HG03060 (cell line): Measurements from ENCODE around the gene RGSL1.
"Not testable (repeated sequence)": the region's sequence is repeated elsewhere in the genome, so short reads cannot be mapped to it uniquely, and the experiment has no call there.

Experiments
- ATAC-seq: cut with Tn5 transposase; IDR thresholded peaks from one replicate; pipeline ENCODE4 v1.9.1; 2021; ENCODE audit warnings: low read depth, moderate number of reproducible peaks; ENCODE audit not compliant: unreplicated experiment

The RGSL1 gene

DNA sequence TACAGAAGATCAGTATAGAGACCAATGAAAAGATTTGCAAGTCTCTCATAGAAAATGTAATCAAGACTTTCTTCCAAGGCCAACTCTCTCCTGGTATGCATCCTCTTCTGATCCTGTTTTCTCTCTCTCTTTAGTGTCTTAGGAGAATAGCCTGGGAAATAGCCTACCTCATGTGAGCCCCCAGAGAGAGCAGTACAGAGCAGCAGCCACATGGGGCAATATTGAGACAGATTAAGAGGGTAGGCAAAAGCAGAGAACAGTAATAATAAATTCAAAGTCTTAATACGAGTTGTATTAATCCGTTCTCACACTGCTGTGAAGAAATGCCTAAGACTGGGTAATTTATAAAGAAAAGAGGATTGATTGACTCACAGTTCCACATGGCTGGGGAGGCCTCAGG is 77.7 kb downstream of the RGSL1 start:
- no peak for ATAC-seq

DNA sequence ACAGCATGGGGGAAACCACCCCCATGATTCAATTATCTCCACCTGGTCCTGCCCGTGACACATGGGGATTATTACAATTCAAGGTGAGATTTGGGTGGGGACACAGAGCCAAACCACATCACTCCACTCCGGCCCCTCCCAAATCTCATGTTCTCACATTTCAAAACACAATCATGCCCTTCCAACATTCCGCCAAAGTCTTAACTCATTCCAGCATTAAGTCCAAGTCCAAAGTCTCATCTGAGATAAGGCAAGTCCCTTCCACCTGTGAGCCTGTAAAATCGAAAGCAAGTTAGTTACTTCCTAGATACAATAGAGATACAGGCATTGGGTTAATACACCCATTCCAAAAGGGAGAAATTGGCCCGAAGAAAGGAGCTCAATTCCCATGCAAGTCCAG is 78.3 kb downstream of the RGSL1 start:
- not testable (repeated sequence) for ATAC-seq

- ATAC-seq, result no peak
Measured at GRCh38 chr1:182533896-182534295, 84.0 kb downstream of the RGSL1 start.

- no peak for ATAC-seq
Measured at GRCh38 chr1:182549346-182549745, 99.4 kb downstream of the RGSL1 start.

- ATAC-seq, result no peak
Measured at GRCh38 chr1:182549811-182550210, 99.9 kb downstream of the RGSL1 start.

DNA sequence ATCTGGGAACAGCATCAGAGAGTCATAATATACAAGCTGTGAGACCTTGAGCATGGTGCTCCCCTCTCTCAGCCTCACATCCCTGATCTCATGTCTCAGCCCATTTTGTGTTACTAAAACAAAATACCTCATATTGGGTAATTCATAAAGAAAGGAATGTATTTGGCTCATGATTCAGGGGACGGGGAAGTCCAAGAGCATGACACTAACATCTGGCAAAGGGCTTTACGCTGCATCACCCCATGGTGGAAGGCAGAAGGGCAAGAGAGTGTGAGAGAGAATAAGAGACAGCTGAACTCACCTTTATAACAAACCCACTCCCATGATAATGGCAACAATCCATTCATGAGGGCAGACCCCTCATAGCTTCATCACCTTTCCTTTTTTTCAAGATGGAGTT is 102.6 kb downstream of the RGSL1 start:
- no peak for ATAC-seq

- no peak for ATAC-seq
Measured at GRCh38 chr1:182555493-182555892, 105.5 kb downstream of the RGSL1 start.

DNA sequence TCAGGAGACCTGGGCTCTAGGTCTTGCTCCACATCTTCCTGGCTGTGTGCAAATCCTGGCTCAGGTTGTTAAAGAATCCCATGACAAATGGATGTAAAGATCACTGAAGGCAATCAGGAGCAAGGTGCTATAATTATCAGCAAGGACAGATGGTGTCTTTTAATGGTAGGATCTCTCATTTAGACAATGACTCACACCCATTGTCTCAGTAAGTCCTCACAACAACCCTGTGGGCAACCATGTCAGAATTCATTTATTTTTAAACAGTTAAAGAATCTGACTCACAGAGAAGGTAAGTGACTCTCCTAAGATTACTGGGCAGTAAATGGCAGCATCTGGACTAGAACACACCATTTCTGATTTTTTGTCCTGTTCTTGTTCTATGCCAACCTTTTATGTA is 106.3 kb downstream of the RGSL1 start:
- no peak for ATAC-seq

- ATAC-seq, result no peak
Measured at GRCh38 chr1:182560392-182560984, 110.5 kb downstream of the RGSL1 start.

GRCh38 chr1:182561456-182561855 is 111.5 kb downstream of the RGSL1 start:
- no peak for ATAC-seq

DNA sequence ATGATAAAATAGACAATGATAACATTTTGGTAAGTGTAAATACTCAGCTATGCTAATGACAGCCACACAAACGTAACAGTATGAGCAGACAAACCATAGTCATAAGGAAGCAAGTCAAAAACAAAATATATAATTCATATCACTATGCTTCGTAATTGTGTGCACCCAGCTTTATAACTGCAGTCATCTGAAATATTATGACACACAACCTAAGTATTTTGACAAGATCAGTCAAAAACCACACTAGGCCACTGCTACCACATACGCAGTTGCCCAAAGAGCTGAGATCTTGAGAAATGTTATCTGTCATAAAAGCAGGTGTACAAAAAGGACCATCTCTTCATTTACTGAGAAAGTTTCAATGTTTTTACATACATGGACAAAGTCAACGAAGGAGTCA is 113.1 kb downstream of the RGSL1 start:
- no peak for ATAC-seq

- ATAC-seq, result no peak
Measured at GRCh38 chr1:182564406-182565004, 114.6 kb downstream of the RGSL1 start.

GRCh38 chr1:182565537-182565936 is 115.6 kb downstream of the RGSL1 start:
- ATAC-seq, result no peak

- no peak for ATAC-seq
Measured at GRCh38 chr1:182567629-182568028, 117.7 kb downstream of the RGSL1 start.

DNA sequence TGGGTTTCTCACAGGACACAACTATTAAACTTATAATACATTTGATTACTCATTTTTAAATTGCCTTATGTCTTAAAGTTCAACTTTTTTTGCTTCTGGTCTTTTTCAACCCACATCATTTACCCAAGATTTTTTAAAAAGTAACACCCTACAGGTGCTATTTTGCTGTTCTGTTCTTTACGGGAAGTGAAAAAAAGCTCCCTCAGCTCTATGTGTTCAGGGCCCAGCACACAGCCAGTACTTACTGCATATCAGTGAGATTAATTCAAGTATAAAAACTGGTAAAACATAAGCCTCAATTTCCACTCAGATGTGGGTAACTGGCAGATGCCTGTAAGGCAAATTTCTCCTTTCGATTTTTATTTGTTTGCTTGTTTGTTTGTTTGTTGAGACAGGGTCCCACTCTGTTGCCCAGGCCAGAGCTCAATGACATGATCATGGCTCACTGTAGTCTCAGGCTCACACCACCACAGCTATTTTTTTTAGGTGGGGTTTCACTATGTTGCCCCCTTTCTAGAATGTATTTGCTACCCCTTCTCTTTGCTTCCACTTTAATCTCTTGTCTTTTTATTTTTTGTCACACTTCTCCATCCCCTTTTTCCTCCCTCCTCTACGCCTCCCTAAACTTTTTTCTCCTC is 118.8 kb downstream of the RGSL1 start:
- ATAC-seq, result no peak

- no peak for ATAC-seq
Measured at GRCh38 chr1:182569939-182570610, 120.1 kb downstream of the RGSL1 start.

DNA sequence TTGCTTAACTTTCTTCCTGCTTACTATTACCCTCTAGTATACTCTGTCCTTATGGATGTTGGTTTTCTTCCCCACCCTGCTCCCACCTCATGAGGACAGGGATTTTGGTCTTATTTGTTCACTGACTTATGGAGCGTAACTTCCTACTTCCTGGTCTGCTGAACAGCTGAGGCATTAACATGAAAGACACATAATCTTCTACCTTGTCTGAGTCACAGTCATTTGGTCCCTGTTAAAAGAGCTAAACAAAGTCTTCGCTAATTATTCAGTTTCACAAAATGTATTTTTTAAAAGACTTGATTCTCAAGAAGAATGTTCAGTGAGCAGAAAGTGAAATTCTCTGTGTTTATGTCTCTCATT is 120.6 kb downstream of the RGSL1 start:
- ATAC-seq, result no peak

- ATAC-seq, result no peak
Measured at GRCh38 chr1:182574156-182574555, 124.2 kb downstream of the RGSL1 start.

DNA sequence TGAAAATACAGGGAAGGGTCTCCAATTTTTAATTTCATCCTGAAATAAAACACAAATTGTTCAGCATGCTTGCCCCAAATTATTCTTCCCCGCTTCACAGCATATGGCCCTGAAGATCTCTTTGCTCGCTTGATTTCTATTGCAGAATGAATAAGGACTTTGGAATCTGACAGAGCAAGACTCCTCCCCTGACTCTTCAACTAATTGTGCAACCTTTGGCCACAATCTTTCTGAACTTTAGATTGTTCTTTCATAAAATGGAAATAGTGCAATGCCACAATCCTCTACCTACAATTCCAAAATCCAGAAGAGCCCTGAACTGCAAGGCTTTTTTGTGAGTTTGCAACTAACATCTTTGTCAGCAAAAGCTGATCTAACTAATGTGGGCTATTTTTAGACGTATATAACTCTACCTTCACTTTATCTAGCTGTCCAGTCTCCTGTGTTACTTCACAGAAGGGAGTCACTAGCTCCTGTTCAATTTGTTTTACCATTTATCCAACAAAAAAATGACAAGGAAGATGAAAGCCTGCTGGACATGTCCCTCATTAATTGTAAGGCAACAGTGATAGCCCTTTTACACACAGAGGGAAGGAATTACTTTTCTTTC is 125.7 kb downstream of the RGSL1 start:
- no peak for ATAC-seq

GRCh38 chr1:182580736-182581135 is 130.8 kb downstream of the RGSL1 start:
- ATAC-seq, result no peak

DNA sequence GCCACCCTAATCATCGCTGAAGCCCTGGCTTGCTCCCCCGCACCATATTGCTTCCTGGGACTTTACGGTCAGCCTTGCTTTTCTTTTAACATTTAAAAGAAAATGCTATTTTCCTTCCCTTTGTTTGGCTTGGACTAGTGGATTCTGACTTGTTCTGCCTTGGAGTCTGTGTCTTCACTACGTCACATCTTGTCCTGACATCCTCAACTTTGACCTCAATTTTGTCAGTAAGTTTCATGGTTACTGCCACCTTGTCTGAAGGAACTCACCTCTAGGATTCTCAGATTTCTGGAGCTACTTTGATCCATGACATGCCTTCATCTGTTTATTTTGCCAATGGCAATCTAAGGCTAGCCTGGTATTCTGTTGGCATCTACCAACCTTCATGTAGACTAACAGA is 134.8 kb downstream of the RGSL1 start:
- no peak for ATAC-seq
